ENCODE measurements around the gene ACTRT3. TPM values are rescaled to one million over a fixed set of nuclear protein-coding genes. Genes with fewer than 3 reads are reported as not detected.

ACTRT3 gene
- 1 to 10 TPM; 1.3 to 2.3 TPM for total RNA-seq
- 1 to 10 TPM; 1.4 to 1.7 TPM for polyA plus RNA-seq

GRCh38 chr3:169769287-169770181 is at the start of gene ACTRT3:
Gene ACTRT3, minus strand, starts transcription at chr3:169769561. Its CDS starts 41 bp downstream, at chr3:169769520.
- Histone ChIP-seq H3K36me3 (ENCODE audit: control insufficient read depth in 4 of 4, insufficient read depth in 3 of 4, low read depth in 1 of 4, low read length in 3 of 4) (peaks cover 0 to 1% (median 0%) of the 10 kb centered on the region in 4 donors), H3K27me3 (ENCODE audit: control insufficient read depth in 4 of 4, insufficient read depth in 4 of 4, low read length in 3 of 4) (no peaks in the 10 kb centered on the region), H3K9ac (ENCODE audit: low read depth in 1 of 2, low read length in 2 of 2) (peak within 1 kb of the TSS; percentile 79 to 88), H3K4me3 (ENCODE audit: low read depth in 1 of 3, low read length in 3 of 3) (peak within 1 kb of the TSS; percentile 65 to 82 (median 76)), H3K27ac (ENCODE audit: low read depth in 1 of 2, low read length in 2 of 2) (peak within 1 kb of the TSS; percentile 80 to 84), H3K4me1 (ENCODE audit: control insufficient read depth in 4 of 4, insufficient read depth in 4 of 4, low read length in 3 of 4) (peaks cover 0 to 21% (median 12%) of the 10 kb centered on the region in 4 donors), H3K9me3 (ENCODE audit: control insufficient read depth in 4 of 4, low read length in 3 of 4) (no peaks in the 10 kb centered on the region)
- TF ChIP-seq, protein P1, sequence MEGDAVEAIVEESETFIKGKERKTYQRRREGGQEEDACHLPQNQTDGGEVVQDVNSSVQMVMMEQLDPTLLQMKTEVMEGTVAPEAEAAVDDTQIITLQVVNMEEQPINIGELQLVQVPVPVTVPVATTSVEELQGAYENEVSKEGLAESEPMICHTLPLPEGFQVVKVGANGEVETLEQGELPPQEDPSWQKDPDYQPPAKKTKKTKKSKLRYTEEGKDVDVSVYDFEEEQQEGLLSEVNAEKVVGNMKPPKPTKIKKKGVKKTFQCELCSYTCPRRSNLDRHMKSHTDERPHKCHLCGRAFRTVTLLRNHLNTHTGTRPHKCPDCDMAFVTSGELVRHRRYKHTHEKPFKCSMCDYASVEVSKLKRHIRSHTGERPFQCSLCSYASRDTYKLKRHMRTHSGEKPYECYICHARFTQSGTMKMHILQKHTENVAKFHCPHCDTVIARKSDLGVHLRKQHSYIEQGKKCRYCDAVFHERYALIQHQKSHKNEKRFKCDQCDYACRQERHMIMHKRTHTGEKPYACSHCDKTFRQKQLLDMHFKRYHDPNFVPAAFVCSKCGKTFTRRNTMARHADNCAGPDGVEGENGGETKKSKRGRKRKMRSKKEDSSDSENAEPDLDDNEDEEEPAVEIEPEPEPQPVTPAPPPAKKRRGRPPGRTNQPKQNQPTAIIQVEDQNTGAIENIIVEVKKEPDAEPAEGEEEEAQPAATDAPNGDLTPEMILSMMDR (IDR thresholded peaks at IDR 0.05; ENCODE audit: low read depth, low read length, missing input control): no peak
- TF ChIP-seq, protein P2, sequence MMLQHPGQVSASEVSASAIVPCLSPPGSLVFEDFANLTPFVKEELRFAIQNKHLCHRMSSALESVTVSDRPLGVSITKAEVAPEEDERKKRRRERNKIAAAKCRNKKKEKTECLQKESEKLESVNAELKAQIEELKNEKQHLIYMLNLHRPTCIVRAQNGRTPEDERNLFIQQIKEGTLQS (IDR thresholded peaks at IDR 0.05): no peak
- TF ChIP-seq HNF4G (IDR thresholded peaks at IDR 0.05) (no peak), GABPA (IDR thresholded peaks at IDR 0.05 in 1 of 2, conservative IDR thresholded peaks at IDR 0.05 in 1 of 2) (no peak), RXRA (IDR thresholded peaks at IDR 0.05) (no peak), HNF4A (conservative IDR thresholded peaks at IDR 0.05) (peak in 1 of 2 donors; percentile 11), MAX (IDR thresholded peaks at IDR 0.05) (no peak), RAD21 (IDR thresholded peaks at IDR 0.05) (no peak), TAF1 (conservative IDR thresholded peaks at IDR 0.05) (peak; percentile 80), FOXA1 (IDR thresholded peaks at IDR 0.05) (no peak), NR2F2 (IDR thresholded peaks at IDR 0.05) (no peak), FOXA2 (IDR thresholded peaks at IDR 0.05) (no peak), YY1 (IDR thresholded peaks at IDR 0.05) (peak; percentile 85), SP1 (IDR thresholded peaks at IDR 0.05) (peak; percentile 31), JUND (IDR thresholded peaks at IDR 0.05) (no peak), REST (IDR thresholded peaks at IDR 0.05) (peak; percentile 29), EGR1 (IDR thresholded peaks at IDR 0.05; ENCODE audit: low read depth in 2 of 2) (peak in 1 of 2 donors; percentile 62)
- TF ChIP-seq, protein P3, sequence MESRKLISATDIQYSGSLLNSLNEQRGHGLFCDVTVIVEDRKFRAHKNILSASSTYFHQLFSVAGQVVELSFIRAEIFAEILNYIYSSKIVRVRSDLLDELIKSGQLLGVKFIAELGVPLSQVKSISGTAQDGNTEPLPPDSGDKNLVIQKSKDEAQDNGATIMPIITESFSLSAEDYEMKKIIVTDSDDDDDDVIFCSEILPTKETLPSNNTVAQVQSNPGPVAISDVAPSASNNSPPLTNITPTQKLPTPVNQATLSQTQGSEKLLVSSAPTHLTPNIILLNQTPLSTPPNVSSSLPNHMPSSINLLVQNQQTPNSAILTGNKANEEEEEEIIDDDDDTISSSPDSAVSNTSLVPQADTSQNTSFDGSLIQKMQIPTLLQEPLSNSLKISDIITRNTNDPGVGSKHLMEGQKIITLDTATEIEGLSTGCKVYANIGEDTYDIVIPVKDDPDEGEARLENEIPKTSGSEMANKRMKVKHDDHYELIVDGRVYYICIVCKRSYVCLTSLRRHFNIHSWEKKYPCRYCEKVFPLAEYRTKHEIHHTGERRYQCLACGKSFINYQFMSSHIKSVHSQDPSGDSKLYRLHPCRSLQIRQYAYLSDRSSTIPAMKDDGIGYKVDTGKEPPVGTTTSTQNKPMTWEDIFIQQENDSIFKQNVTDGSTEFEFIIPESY (IDR thresholded peaks at IDR 0.05): peak; percentile 63
- DNase-seq (ENCODE audit: low spot score): peak; percentile 80
- WGBS: 2% methylated on average over 51 of the region's 51 CpGs
